SK-N-SH (cell line): Measurements from ENCODE around the gene MAP1B. TPM values are rescaled to one million over a fixed set of nuclear protein-coding genes. Genes with fewer than 3 reads are reported as not detected.

Experiments used
- CHD2 ChIP-seq: fragments of 150-350 bp; IDR thresholded peaks from 2 replicates; pipeline ENCODE4 v1.6.1; 2018; ENCODE audit warnings: low read length; ENCODE audit not compliant: partially characterized antibody
- EZH2phosphoT487 ChIP-seq: fragments of 200-600 bp; sonication (generic); IDR thresholded peaks from 2 replicates; pipeline ENCODE4 v1.6.1; 2017; ENCODE audit warnings: low read depth, mixed run types, mild to moderate bottlenecking, antibody characterized with exemption, moderate library complexity, borderline replicate concordance
- FOSL2 ChIP-seq: IDR thresholded peaks from 2 replicates; pipeline ENCODE4 v1.4.0; 2012; ENCODE audit warnings: low read depth, mild to moderate bottlenecking, moderate library complexity, borderline replicate concordance
- FOXJ3 ChIP-seq: sonication (generic); formaldehyde crosslinking; IDR thresholded peaks from 2 replicates; pipeline ENCODE4 v1.5.1; 2020; ENCODE audit warnings: mild to moderate bottlenecking, missing genetic modification reagents
- FOXM1 ChIP-seq: IDR thresholded peaks from 2 replicates; pipeline ENCODE4 v1.4.0; 2012; ENCODE audit warnings: low read depth, mild to moderate bottlenecking
- GABPA ChIP-seq: IDR thresholded peaks from 2 replicates; pipeline ENCODE4 v1.4.0; 2012; ENCODE audit warnings: low read depth, mild to moderate bottlenecking
- GATA2 ChIP-seq: sonication (generic); formaldehyde crosslinking; IDR thresholded peaks from 2 replicates; pipeline ENCODE4 v1.5.0; 2020; ENCODE audit warnings: mild to moderate bottlenecking, missing genetic modification reagents
- JUND ChIP-seq: IDR thresholded peaks from 2 replicates; pipeline ENCODE4 v1.4.0; 2012
- MEF2A ChIP-seq: IDR thresholded peaks from 2 replicates; pipeline ENCODE4 v1.4.0; 2012; ENCODE audit warnings: low read depth, borderline replicate concordance
- MXI1 ChIP-seq: IDR thresholded peaks from 2 replicates; pipeline ENCODE4 v1.6.1; 2012; ENCODE audit warnings: mild to moderate bottlenecking, low read depth, low read length, improper control_type of control experiment
- NFIC ChIP-seq: IDR thresholded peaks from 2 replicates; pipeline ENCODE4 v1.4.0; 2012; ENCODE audit warnings: borderline replicate concordance
- NRF1 ChIP-seq: IDR thresholded peaks from 2 replicates; pipeline ENCODE4 v1.6.1; 2012; ENCODE audit warnings: low read depth, mild to moderate bottlenecking, low read length
- POLR2AphosphoS5 ChIP-seq: IDR thresholded peaks from 2 replicates; pipeline ENCODE4 v1.6.1; 2012; ENCODE audit warnings: low read depth, low read length
- RAD21 ChIP-seq: IDR thresholded peaks from 2 replicates; pipeline ENCODE4 v1.6.1; 2012; ENCODE audit warnings: mild to moderate bottlenecking, low read length
- RCOR1 ChIP-seq: fragments of 150-350 bp; IDR thresholded peaks from 2 replicates; pipeline ENCODE4 v1.6.1; 2017; ENCODE audit warnings: antibody characterized with exemption, low read length
- RXRA ChIP-seq: IDR thresholded peaks from 2 replicates; pipeline ENCODE4 v1.4.0; 2012; ENCODE audit warnings: low read depth, mild to moderate bottlenecking, borderline replicate concordance
- SMC3 ChIP-seq: IDR thresholded peaks from 2 replicates; pipeline ENCODE4 v1.6.1; 2012; ENCODE audit warnings: low read depth, low read length, improper control_type of control experiment
- TCF12 ChIP-seq: IDR thresholded peaks from 2 replicates; pipeline ENCODE4 v1.4.0; 2012
- TEAD4 ChIP-seq: IDR thresholded peaks from 2 replicates; pipeline ENCODE4 v1.4.0; 2012; ENCODE audit warnings: mild to moderate bottlenecking, borderline replicate concordance; ENCODE audit not compliant: insufficient read depth
- YY1 ChIP-seq: IDR thresholded peaks from 2 replicates; pipeline ENCODE4 v1.4.0; 2012; ENCODE audit warnings: low read depth, mild to moderate bottlenecking
- polyA plus RNA-seq, 3 experiments: library from polyadenylated mRNA; depleted of rRNA; stranded (reverse); fragments of >200 nt; gene quantifications; 2 replicates each; pipeline ENCODE4 v1.2.3, GENCODE V29; 2012
- TF ChIP-seq, protein P1 (sequence below): IDR thresholded peaks from 2 replicates; pipeline ENCODE4 v1.4.0; 2012; ENCODE audit warnings: low read depth
- TF ChIP-seq, protein P2 (sequence below): IDR thresholded peaks from 2 replicates; pipeline ENCODE4; 2012
- TF ChIP-seq, protein P3 (sequence below): fragments of 200-600 bp; sonication (generic); IDR thresholded peaks from 2 replicates; pipeline ENCODE4 v1.6.1; 2017; ENCODE audit warnings: antibody characterized with exemption, mild to moderate bottlenecking, moderate library complexity
- TF ChIP-seq, protein P4 (sequence below): fragments of 150-350 bp; IDR thresholded peaks from 2 replicates; pipeline ENCODE4 v1.6.1; 2016; ENCODE audit warnings: mild to moderate bottlenecking, low read depth, low read length
- TF ChIP-seq, protein P5 (sequence below): fragments of 150-350 bp; IDR thresholded peaks from 2 replicates; pipeline ENCODE4 v1.6.1; 2017; ENCODE audit warnings: antibody characterized with exemption, low read length, low read depth, borderline replicate concordance

The MAP1B gene
- polyA plus RNA-seq, 1 of the 3 experiments (the other 2 are of a cell fraction) = 47.5 TPM

DNA sequence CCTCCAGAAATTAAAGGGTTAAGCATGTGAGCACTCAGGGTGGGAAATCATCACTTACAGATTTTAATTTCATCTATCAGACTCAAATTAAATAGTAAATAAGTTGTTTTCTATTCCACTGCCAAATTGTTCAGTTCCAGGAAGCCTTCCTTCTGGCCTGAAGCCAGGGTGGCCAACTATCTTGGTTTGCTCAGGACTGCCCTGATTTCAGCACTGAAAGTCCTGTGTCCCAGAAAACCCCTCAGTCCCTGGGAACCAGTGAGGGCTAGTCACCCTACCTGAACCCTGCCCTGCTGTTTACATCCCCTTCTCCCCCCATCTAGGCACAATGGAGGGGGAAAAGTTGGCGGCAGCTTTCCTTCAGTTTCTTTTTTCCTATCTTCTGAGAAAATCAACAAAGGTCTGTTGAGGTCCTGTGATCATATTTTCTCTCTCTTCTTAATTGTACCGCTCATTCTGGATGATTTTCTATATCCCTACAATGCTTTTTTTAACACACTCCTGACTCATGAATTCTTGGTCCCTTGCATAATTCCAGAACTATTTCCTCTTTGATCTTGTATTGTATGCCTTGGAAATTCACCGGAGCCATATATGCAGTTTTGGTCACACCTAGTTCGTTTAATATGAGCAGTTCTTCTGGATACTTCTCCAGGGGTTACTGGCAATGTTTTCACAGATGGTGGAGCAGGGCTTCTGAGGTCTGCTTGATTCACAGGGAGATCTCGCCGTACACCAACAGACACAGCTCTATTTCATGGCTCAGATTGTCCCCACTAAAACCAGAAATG is 103.8 kb downstream of the MAP1B start (continued):
- TF ChIP-seq, protein P1, sequence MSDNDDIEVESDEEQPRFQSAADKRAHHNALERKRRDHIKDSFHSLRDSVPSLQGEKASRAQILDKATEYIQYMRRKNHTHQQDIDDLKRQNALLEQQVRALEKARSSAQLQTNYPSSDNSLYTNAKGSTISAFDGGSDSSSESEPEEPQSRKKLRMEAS = no peak; the same call in 1 of the 2 replicates
- no peak for TF ChIP-seq CHD2
- peak; percentile 26; the same call in 1 of the 2 replicates for TF ChIP-seq YY1
- TF ChIP-seq, protein P2, sequence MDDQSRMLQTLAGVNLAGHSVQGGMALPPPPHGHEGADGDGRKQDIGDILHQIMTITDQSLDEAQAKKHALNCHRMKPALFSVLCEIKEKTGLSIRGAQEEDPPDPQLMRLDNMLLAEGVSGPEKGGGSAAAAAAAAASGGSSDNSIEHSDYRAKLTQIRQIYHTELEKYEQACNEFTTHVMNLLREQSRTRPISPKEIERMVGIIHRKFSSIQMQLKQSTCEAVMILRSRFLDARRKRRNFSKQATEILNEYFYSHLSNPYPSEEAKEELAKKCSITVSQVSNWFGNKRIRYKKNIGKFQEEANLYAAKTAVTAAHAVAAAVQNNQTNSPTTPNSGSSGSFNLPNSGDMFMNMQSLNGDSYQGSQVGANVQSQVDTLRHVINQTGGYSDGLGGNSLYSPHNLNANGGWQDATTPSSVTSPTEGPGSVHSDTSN = 0 out of 2 replicates have a peak, but pooled peaks have one; percentile 7
- TF ChIP-seq JUND = peak; percentile 63
- no peak for TF ChIP-seq MXI1
- TF ChIP-seq, protein P3, sequence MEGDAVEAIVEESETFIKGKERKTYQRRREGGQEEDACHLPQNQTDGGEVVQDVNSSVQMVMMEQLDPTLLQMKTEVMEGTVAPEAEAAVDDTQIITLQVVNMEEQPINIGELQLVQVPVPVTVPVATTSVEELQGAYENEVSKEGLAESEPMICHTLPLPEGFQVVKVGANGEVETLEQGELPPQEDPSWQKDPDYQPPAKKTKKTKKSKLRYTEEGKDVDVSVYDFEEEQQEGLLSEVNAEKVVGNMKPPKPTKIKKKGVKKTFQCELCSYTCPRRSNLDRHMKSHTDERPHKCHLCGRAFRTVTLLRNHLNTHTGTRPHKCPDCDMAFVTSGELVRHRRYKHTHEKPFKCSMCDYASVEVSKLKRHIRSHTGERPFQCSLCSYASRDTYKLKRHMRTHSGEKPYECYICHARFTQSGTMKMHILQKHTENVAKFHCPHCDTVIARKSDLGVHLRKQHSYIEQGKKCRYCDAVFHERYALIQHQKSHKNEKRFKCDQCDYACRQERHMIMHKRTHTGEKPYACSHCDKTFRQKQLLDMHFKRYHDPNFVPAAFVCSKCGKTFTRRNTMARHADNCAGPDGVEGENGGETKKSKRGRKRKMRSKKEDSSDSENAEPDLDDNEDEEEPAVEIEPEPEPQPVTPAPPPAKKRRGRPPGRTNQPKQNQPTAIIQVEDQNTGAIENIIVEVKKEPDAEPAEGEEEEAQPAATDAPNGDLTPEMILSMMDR = no peak
- no peak for TF ChIP-seq GATA2
- no peak for TF ChIP-seq FOXJ3 (CRISPR knock-in tag)
- TF ChIP-seq RXRA = 0 out of 2 replicates have a peak, but pooled peaks have one; percentile 20
- TF ChIP-seq FOSL2 = peak; percentile 62; the same call in 1 of the 2 replicates
- no peak for TF ChIP-seq RCOR1
- peak; percentile 19 for TF ChIP-seq POLR2AphosphoS5
- TF ChIP-seq, protein P4, sequence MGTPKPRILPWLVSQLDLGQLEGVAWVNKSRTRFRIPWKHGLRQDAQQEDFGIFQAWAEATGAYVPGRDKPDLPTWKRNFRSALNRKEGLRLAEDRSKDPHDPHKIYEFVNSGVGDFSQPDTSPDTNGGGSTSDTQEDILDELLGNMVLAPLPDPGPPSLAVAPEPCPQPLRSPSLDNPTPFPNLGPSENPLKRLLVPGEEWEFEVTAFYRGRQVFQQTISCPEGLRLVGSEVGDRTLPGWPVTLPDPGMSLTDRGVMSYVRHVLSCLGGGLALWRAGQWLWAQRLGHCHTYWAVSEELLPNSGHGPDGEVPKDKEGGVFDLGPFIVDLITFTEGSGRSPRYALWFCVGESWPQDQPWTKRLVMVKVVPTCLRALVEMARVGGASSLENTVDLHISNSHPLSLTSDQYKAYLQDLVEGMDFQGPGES = no peak
- no peak for TF ChIP-seq FOXM1
- no peak for TF ChIP-seq SMC3
- no peak for TF ChIP-seq EZH2phosphoT487
- TF ChIP-seq TEAD4 = peak; percentile 55; the same call in 1 of the 2 replicates
- TF ChIP-seq, protein P5, sequence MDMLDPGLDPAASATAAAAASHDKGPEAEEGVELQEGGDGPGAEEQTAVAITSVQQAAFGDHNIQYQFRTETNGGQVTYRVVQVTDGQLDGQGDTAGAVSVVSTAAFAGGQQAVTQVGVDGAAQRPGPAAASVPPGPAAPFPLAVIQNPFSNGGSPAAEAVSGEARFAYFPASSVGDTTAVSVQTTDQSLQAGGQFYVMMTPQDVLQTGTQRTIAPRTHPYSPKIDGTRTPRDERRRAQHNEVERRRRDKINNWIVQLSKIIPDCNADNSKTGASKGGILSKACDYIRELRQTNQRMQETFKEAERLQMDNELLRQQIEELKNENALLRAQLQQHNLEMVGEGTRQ = no peak
- peak; percentile 72 for TF ChIP-seq NFIC
- TF ChIP-seq GABPA = no peak
- peak; percentile 59; the same call in 1 of the 2 replicates for TF ChIP-seq MEF2A
- TF ChIP-seq TCF12 = peak; percentile 56
- no peak for TF ChIP-seq RAD21
- TF ChIP-seq NRF1 = no peak
- TF ChIP-seq, all 33 proteins: peak for 12
